Esophagus muscularis mucosa (tissue), 4 donors: ENCODE data around the gene NOS3. TPM values are rescaled to one million over a fixed set of nuclear protein-coding genes. Genes with fewer than 3 reads are reported as not detected.

Experiments
- DNase-seq: peaks from one replicate; pipeline ENCODE4 v3.0.0-alpha.2; 2017; ENCODE audit errors: extremely low spot score
- H3K27ac ChIP-seq, 4 donors: fragments of 200-600 bp; sonication (generic); replicated peaks in 1 of 4; 1 replicate in 3 of 4; 2 replicates in 1 of 4; pipeline ENCODE4 v1.5.1; 2016 to 2019; ENCODE audit warnings: mild to moderate bottlenecking in 1 of 4
- H3K27me3 ChIP-seq, 4 donors: fragments of 200-600 bp; sonication (generic); one replicate each; pipeline versions ENCODE4 v1.5.1 to v1.6.0; 2016 to 2019
- H3K36me3 ChIP-seq, 4 donors: fragments of 200-600 bp; sonication (generic); one replicate each; pipeline ENCODE4 v1.5.1; 2016 to 2019
- H3K4me1 ChIP-seq, 4 donors: fragments of 200-600 bp; sonication (generic); one replicate each; pipeline ENCODE4 v1.5.1; 2016 to 2019
- H3K4me3 ChIP-seq, 4 donors: fragments of 200-600 bp; sonication (generic); 1 replicate in 2 of 4; 2 replicates in 2 of 4; pipeline ENCODE4 v1.5.1; 2016 to 2019; ENCODE audit warnings: mild to moderate bottlenecking in 4 of 4, moderate library complexity in 1 of 4
- H3K9me3 ChIP-seq, 4 donors: fragments of 200-600 bp; sonication (generic); 1 replicate in 3 of 4; 2 replicates in 1 of 4; pipeline ENCODE4 v1.5.1; 2016 to 2019
- CTCF ChIP-seq, 3 experiments: fragments of 200-600 bp in 2 of 3; fragments of 450-650 bp in 1 of 3; sonication (generic) in 2 of 3; IDR thresholded peaks; one replicate each; pipeline ENCODE4 v1.5.1; 2017 to 2019; ENCODE audit warnings: antibody characterized with exemption in 3 of 3, mild to moderate bottlenecking in 2 of 3, moderate library complexity in 1 of 3
- EP300 ChIP-seq: sonication (generic); formaldehyde crosslinking; IDR thresholded peaks from one replicate; pipeline ENCODE4 v1.6.1; 2017; ENCODE audit warnings: antibody characterized with exemption
- POLR2A ChIP-seq: fragments of 450-650 bp; IDR thresholded peaks from one replicate; pipeline ENCODE4 v1.6.1; 2017; ENCODE audit warnings: antibody characterized with exemption, moderate library complexity, mild to moderate bottlenecking, low read depth
- POLR2AphosphoS5 ChIP-seq, 2 donors: sonication (generic); formaldehyde crosslinking; IDR thresholded peaks; one replicate each; pipeline ENCODE4 v1.6.1; 2017; ENCODE audit warnings: antibody characterized with exemption in 2 of 2
- WGBS: methylation state at CpG from one replicate; pipeline ENCODE4 v1.1.5; 2018; 5-methylcytosine and 5-hydroxymethylcytosine counted together
- intact Hi-C: fragments of 100-400 bp; cut with DNase I; formaldehyde crosslinking; loops from one replicate; pipeline ENCODE4 v1.15.1; 2023
- total RNA-seq, 4 donors: library from RNA; depleted of rRNA; stranded (reverse); fragments of >200 nt; gene quantifications; one replicate each; pipeline versions ENCODE4 v1.1.0 to v1.2.1, GENCODE V29; 2016

NOS3 gene
- total RNA-seq, 4 donors from 2014 or later: 3.7 to 20.2 (median 16.2) TPM

- Histone ChIP-seq H3K4me1 (peaks cover 2 to 21% (median 14%) of the 10 kb centered on the region in 4 donors), H3K27ac (no peak overlapping the region), H3K4me3 (no peak overlapping the region), H3K36me3 (peaks cover 0 to 54% (median 49%) of the 10 kb centered on the region in 4 donors), H3K9me3 (no peaks in the 10 kb centered on the region), H3K27me3 (peaks cover 0 to 8% (median 0%) of the 10 kb centered on the region in 4 donors)
- no peak for TF ChIP-seq POLR2AphosphoS5 (IDR thresholded peaks at IDR 0.05)
- TF ChIP-seq POLR2A: no peak
- TF ChIP-seq CTCF (IDR thresholded peaks at IDR 0.05): no peak
- TF ChIP-seq EP300: no peak
- DNase-seq: no peak
- intact Hi-C loops: no loop called here
- 90% methylated on average over 6 of the region's 9 CpGs for WGBS
These were observed 55.1 kb downstream of the NOS3 start for GRCh38 chr7:151045967-151046366.

DNA sequence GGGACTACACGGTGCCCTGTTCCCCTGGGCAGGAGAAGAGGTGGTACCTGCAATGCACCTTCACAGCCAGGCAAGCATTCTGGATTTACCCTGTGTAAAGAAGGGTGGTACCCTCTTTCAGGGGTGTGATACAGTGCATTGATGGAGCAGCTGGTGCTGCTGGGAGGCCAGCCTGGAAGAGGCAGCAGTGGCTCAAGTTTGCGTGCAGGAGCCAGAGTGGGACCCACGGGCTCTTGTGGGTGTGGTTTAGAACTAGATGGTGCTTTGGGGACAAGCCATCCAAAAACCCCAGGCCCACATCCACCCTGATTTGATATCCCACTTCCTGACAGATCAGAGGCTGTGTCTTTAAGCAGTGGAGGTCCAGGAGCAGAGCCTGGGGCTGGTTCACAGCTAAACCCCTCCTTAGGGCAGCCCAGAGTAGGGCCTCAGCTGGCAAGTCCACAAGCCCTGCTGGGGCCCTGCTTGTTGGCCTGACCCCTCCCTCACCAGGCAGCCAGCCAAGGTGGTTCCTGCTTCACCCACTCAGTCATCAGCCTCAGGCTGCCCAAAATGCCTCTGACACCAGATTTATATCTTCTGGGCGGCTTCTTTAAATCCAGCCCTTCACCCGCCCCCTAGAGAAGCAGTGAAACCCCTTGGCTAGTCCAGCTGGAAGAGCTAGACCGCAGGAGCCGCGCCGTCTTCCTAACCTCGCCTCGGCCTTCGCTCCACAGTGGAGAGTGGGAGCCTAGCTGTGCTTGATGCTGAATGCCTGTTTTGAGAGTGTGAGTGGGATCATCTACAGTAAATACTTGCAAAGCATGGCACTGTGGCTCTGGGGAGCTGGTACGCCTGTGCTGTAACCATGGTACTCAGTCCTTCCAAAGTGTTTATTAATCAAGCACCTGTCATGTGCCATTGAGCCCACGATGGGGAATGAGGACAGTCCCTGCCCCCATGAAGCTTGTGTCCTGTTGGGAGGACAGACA, 56.1 kb downstream of the NOS3 start:
- intact Hi-C loops: no loop called here
- no peak for DNase-seq
- peaks cover 0 to 15% (median 0%) of the 10 kb centered on the region in 4 donors for H3K27me3 ChIP-seq
- H3K36me3 ChIP-seq: peaks cover 0 to 45% (median 40%) of the 10 kb centered on the region in 4 donors
- H3K27ac ChIP-seq: no peak overlapping the region
- 54% methylated on average over 9 of the region's 14 CpGs for WGBS
- H3K9me3 ChIP-seq: no peaks in the 10 kb centered on the region
- H3K4me3 ChIP-seq: no peak overlapping the region
- peaks cover 9 to 30% (median 22%) of the 10 kb centered on the region in 4 donors for H3K4me1 ChIP-seq
- TF ChIP-seq POLR2AphosphoS5 (IDR thresholded peaks at IDR 0.05): no peak
- no peak for TF ChIP-seq CTCF (IDR thresholded peaks at IDR 0.05)

DNA sequence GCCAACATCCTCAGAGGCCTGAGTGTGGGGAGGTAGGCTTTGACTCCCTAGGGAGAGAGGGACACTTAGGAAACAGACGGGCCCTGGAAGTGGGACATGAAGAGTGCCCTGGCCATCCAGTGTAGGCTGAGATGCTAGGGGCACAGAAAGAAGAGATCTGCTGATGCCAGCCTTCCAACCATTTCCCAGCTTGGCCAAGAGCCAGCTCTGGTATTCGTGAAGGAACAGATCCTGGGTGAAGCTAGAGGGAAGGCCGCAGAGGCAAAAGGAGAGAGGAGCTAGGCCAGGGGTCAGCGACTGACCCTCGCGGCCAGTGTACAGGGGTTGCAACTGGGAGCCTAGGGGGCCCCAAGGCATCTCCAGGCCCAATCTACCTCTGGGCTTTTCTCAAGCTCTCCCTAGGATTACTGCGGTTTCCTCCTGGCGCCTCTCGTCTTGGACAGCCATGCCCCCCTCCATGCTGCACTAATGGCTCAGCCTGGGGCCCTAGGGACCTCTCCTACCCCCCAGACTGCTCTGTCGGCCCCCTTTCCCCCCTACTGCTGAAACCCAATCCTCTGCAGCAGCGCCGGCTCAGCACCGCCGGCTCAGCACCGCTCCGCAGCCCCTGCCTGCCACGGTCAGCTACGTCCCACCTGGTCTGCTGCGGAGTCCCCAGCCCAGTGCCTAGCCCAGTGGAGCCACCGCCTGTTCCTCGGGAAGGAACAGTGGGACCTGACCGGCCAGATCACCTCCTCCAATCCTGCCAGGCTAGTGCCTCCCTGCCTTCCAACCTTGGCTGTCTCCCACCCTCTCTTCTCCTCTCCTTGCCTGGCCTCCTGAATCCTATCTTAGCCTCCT, 57.4 kb downstream of the NOS3 start, which contains the start of gene ASIC3:
Gene ASIC3 (plus strand): TSS at position 556 of the 840 bp plus-strand sequence. CDS start 355 bp downstream, outside the sequence.
- Histone ChIP-seq H3K27ac (no peak within 1 kb of the TSS), H3K4me3 (no peak within 1 kb of the TSS), H3K36me3 (peaks cover 0 to 33% (median 28%) of the 10 kb centered on the region in 4 donors), H3K27me3 (peaks cover 0 to 15% (median 0%) of the 10 kb centered on the region in 4 donors), H3K4me1 (peaks cover 9 to 32% (median 22%) of the 10 kb centered on the region in 4 donors), H3K9me3 (no peaks in the 10 kb centered on the region)
- WGBS: 80% methylated on average over 22 of the region's 22 CpGs
- no peak for DNase-seq
- no peak for TF ChIP-seq CTCF (IDR thresholded peaks at IDR 0.05)
- no peak for TF ChIP-seq EP300
- TF ChIP-seq POLR2AphosphoS5 (IDR thresholded peaks at IDR 0.05): no peak
- TF ChIP-seq POLR2A: no peak
- intact Hi-C loops: no loop called here

GRCh38 chr7:151048911-151049463, 58.2 kb downstream of the NOS3 start:
- Histone ChIP-seq H3K4me3 (no peak overlapping the region), H3K36me3 (peaks cover 0 to 32% (median 28%) of the 10 kb centered on the region in 4 donors), H3K9me3 (no peaks in the 10 kb centered on the region), H3K4me1 (peaks cover 9 to 32% (median 22%) of the 10 kb centered on the region in 4 donors), H3K27me3 (peaks cover 0 to 15% (median 0%) of the 10 kb centered on the region in 4 donors), H3K27ac (no peak overlapping the region)
- intact Hi-C loops: no loop called here
- TF ChIP-seq POLR2A (no peak), POLR2AphosphoS5 (IDR thresholded peaks at IDR 0.05) (no peak), CTCF (IDR thresholded peaks at IDR 0.05) (no peak), EP300 (no peak)
- no peak for DNase-seq
- WGBS: 79% methylated on average over 12 of the region's 38 CpGs
